ENCODE results near the gene STPG3.

Gene STPG3

GRCh38 chr9:137221506-137222111, 29.5 kb upstream of the STPG3 start:
- DNase-seq (ENCODE audit: low read depth in 2 of 3, low spot score in 2 of 3) = no peak

GRCh38 chr9:137222190-137223077, 28.7 kb upstream of the STPG3 start, which contains the start of gene RNF208:
RNF208 (minus strand) TSS chr9:137222240; CDS start chr9:137221212, 1,028 bp downstream.
- no peak for DNase-seq (ENCODE audit: low read depth in 2 of 3, low spot score in 2 of 3)

GRCh38 chr9:137223078-137223970, 27.8 kb upstream of the STPG3 start:
- peak; percentile 97 to 99 (median 99) for DNase-seq (ENCODE audit: low read depth in 2 of 3, low spot score in 2 of 3)

- DNase-seq (ENCODE audit: low read depth in 2 of 3, low spot score in 2 of 3) = no peak
These were observed 26.0 kb upstream of the STPG3 start, which contains the start of gene CYSRT1 for GRCh38 chr9:137224830-137225694. CYSRT1 (plus strand) TSS chr9:137225174; CDS start chr9:137225622, 448 bp downstream.

GRCh38 chr9:137225699-137226331, 25.3 kb upstream of the STPG3 start:
- DNase-seq (ENCODE audit: low read depth in 2 of 3, low spot score in 2 of 3) = no peak

- DNase-seq (ENCODE audit: low read depth in 2 of 3, low spot score in 2 of 3) = no peak
These were observed 24.6 kb upstream of the STPG3 start for GRCh38 chr9:137226338-137227053.

GRCh38 chr9:137227054-137227852, 23.8 kb upstream of the STPG3 start, which contains the start of gene RNF224:
RNF224 (plus strand) TSS chr9:137227502; CDS start chr9:137228336, 834 bp downstream.
- peak; percentile 51 to 79 (median 72) for DNase-seq (ENCODE audit: low read depth in 2 of 3, low spot score in 2 of 3)

- DNase-seq (ENCODE audit: low read depth in 2 of 3, low spot score in 2 of 3) = no peak
These were observed 23.1 kb upstream of the STPG3 start for GRCh38 chr9:137227853-137228505.

GRCh38 chr9:137228506-137228967, 22.5 kb upstream of the STPG3 start:
- DNase-seq (ENCODE audit: low read depth in 2 of 3, low spot score in 2 of 3) = no peak

GRCh38 chr9:137228968-137229896, 21.9 kb upstream of the STPG3 start:
- DNase-seq (ENCODE audit: low read depth in 2 of 3, low spot score in 2 of 3) = no peak

GRCh38 chr9:137229903-137230704, 21.0 kb upstream of the STPG3 start:
- no peak for DNase-seq (ENCODE audit: low read depth in 2 of 3, low spot score in 2 of 3)

GRCh38 chr9:137230705-137231371, 20.2 kb upstream of the STPG3 start, which contains the start of gene SLC34A3:
SLC34A3 (plus strand) TSS chr9:137230901; CDS start chr9:137231703, 802 bp downstream.
- DNase-seq (ENCODE audit: low read depth in 2 of 3, low spot score in 2 of 3) = no peak

GRCh38 chr9:137231372-137232039, 19.6 kb upstream of the STPG3 start:
- no peak for DNase-seq (ENCODE audit: low read depth in 2 of 3, low spot score in 2 of 3)

GRCh38 chr9:137232101-137232500, 19.0 kb upstream of the STPG3 start:
- no peak for DNase-seq (ENCODE audit: low read depth in 2 of 3, low spot score in 2 of 3)

All from activated CD8-positive, alpha-beta memory T cell treated with anti-CD3 and anti-CD28 coated beads for 48 hours (primary cell).